Hematopoietic multipotent progenitor cell treated with erythropoietin and hydrocortisone succinate and interleukin-3 and kit ligand, for 4 days (in vitro differentiated cells): ENCODE results near the gene HSP90AB1.
A peak's percentile ranks its signal among the peaks of the same experiment; 100 is the strongest.

Experiments used
- DNase-seq: peaks from one replicate; pipeline ENCODE4 v3.0.0-alpha.2; 2015

The HSP90AB1 gene

GRCh38 chr6:44269921-44270525, 23.1 kb downstream of the HSP90AB1 start, which contains the start of gene TMEM151B:
TSS of gene TMEM151B (plus strand) at chr6:44270450. CDS start at chr6:44270743, 293 bp downstream.
- DNase-seq, result no peak

GRCh38 chr6:44270526-44271405, 23.9 kb downstream of the HSP90AB1 start:
- DNase-seq, result no peak

DNA sequence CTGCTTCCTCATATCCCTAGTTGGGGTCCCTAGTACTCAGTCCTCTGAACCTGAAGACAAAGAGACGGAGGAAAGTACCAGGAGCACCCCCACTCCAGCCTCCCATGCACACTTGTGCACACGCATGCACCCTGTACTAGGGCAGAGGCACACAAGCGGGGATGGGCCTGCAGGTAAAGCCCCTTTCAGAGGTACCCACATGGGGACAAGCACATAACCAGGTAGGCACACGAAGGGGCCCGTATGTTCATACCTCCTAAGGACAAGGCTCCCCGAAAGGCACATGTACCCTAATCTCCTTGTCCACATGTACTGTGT, 24.5 kb downstream of the HSP90AB1 start:
- DNase-seq, result no peak

DNA sequence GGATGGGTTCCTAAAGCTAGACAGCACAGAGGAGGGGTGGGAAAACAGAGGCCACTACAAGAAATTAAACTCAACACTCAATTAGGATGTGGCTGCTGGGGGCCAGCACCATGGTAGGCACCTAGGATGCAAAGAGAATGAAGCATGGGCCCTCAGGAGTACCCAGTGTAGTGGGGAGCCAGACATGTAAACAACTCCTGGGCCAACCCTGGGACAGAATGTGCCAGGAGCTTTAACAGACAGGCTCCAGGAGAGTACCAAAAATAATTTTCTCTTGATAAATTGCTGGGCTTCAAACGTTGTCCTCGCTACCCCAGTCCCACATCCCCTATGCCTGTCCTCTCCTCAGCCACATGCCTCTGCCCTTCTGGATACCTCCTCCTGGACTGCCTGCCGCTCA, 25.0 kb downstream of the HSP90AB1 start:
- no peak for DNase-seq

- no peak for DNase-seq
Measured at GRCh38 chr6:44272529-44272928, 25.6 kb downstream of the HSP90AB1 start.

GRCh38 chr6:44272999-44273566, 26.2 kb downstream of the HSP90AB1 start:
- no peak for DNase-seq

GRCh38 chr6:44273617-44274016, 26.7 kb downstream of the HSP90AB1 start:
- DNase-seq, result no peak

DNA sequence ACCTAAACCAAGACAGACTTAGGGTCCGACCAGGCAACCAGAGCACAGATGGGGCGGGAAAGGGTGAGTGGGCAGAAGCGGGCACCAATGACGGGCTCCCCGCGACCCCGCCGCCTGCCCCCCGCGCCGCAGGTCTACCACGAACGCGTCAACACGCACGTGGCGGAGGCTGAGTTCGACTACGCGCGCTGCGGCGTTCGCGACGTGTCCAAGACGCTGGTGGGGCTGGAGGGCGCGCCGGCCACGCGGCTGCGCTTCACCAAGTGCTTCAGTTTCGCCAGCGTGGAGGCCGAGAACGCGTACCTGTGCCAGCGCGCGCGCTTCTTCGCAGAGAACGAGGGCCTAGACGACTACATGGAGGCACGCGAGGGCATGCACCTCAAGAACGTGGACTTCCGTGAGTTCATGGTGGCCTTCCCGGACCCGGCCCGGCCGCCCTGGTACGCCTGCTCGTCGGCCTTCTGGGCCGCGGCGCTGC, 28.4 kb downstream of the HSP90AB1 start:
- DNase-seq, result no peak

- peak; percentile 64 for DNase-seq
Measured at GRCh38 chr6:44275749-44276648, 29.1 kb downstream of the HSP90AB1 start.

GRCh38 chr6:44276667-44277640, 30.1 kb downstream of the HSP90AB1 start:
- no peak for DNase-seq

DNA sequence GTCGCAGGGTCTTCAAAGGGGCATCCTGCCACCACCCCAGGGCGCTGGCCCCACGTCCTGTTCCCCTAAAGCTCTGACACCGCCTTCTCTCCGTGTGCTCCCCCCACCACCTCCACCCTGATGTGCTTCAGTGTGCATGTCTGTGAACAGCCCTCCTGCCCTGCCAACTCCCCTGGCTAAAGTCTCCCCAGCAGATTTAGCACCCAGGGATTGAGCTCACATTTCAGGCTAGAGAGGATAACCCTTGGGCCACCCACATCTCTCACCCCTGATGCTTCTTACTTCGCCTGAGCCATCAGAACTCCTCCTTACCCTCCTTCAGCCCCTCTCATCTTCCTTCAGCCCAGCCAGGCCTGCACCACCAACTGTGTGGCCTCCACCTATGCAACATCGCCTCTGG, 30.9 kb downstream of the HSP90AB1 start:
- DNase-seq, result no peak

- DNase-seq, result no peak
Measured at GRCh38 chr6:44278315-44278714, 31.4 kb downstream of the HSP90AB1 start.

- DNase-seq, result no peak
Measured at GRCh38 chr6:44278774-44279697, 32.1 kb downstream of the HSP90AB1 start.

- DNase-seq, result no peak
Measured at GRCh38 chr6:44284121-44284520, 37.2 kb downstream of the HSP90AB1 start.

- no peak for DNase-seq
Measured at GRCh38 chr6:44284867-44285266, 38.0 kb downstream of the HSP90AB1 start.

- peak; percentile 64 for DNase-seq
Measured at GRCh38 chr6:44285552-44286284, 38.8 kb downstream of the HSP90AB1 start.

- no peak for DNase-seq
Measured at GRCh38 chr6:44286285-44286565, 39.3 kb downstream of the HSP90AB1 start.

DNA sequence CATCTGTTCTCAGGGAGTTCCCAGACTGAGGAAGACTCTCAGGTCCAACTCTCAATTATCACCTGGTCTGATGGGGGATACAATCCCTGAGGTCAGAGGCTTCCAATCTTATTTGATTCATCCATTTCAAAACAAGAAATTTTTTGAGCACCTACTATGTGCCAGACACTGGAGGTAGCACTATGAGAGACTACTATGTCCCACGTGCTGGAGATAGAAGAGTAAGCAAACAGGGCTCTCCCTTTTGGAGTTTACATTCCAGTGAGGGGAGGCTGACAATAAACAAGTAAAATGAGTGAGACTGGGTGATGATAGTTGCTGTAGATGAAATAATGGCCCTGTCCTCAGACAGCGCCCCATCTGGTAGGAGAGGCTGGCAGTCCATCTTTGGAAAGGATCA, 39.8 kb downstream of the HSP90AB1 start:
- DNase-seq, result no peak

GRCh38 chr6:44289726-44290260, 42.9 kb downstream of the HSP90AB1 start:
- DNase-seq, result no peak

GRCh38 chr6:44291841-44292240, 44.9 kb downstream of the HSP90AB1 start:
- DNase-seq, result no peak
